SK-N-SH (cell line): Measurements from ENCODE around the gene MLLT1. TPM values are rescaled to one million over a fixed set of nuclear protein-coding genes. Genes with fewer than 3 reads are reported as not detected.

ENCODE experiments used
- CTCF ChIA-PET: fragments of 300-600, 350-600 bp; formaldehyde crosslinking; extraction: SDS; loops from one replicate; lab custom pipeline; 2021; lab: Yijun Ruan, JAX
- POLR2A ChIA-PET: fragments of 350-600 bp; sonication (Branson Sonifier 250); formaldehyde crosslinking; extraction: SDS; loops from one replicate; lab custom pipeline; 2020; ENCODE audit warnings: antibody characterized with exemption, inconsistent platforms; lab: Yijun Ruan, JAX
- DNase-seq: peaks from one replicate; pipeline ENCODE4 v3.0.0; 2012
- H2AFZ ChIP-seq: fragments of 200-600 bp; sonication (generic); 2 replicates; pipeline ENCODE4 v1.8.1; 2016; ENCODE audit warnings: antibody characterized with exemption, mild to moderate bottlenecking, low read depth
- H3F3A ChIP-seq: fragments of 200-600 bp; sonication (generic); replicated peaks from 2 replicates; pipeline ENCODE3; 2016; ENCODE audit warnings: antibody characterized with exemption, mild to moderate bottlenecking; ENCODE audit not compliant: insufficient read depth
- H3K27ac ChIP-seq, 2 experiments: fragments of 200-500 bp in 1 of 2; fragments of 200-600 bp in 1 of 2; sonication (Bioruptor generic) in 1 of 2; sonication (generic), shearing (Covaris generic) in 1 of 2; 2 replicates each; pipeline versions ENCODE4 v1.5.1 to v1.6.1; 2014 to 2016; ENCODE audit warnings: low read depth in 2 of 2, inconsistent platforms in 1 of 2, low read length in 1 of 2, mild to moderate bottlenecking in 1 of 2, mixed read lengths in 1 of 2
- H3K27me3 ChIP-seq: fragments of 200-600 bp; sonication (generic), shearing (Covaris generic); 2 replicates; pipeline ENCODE4 v1.6.1; 2016; ENCODE audit warnings: mixed run types; ENCODE audit not compliant: insufficient read depth
- H3K36me3 ChIP-seq, 2 experiments: fragments of 200-500 bp in 1 of 2; fragments of 200-600 bp in 1 of 2; sonication (Bioruptor generic) in 1 of 2; sonication (generic) in 1 of 2; replicated peaks in 1 of 2; 2 replicates each; pipeline versions ENCODE3 to v1.5.1; 2014 to 2016; ENCODE audit warnings: low read length in 1 of 2, mild to moderate bottlenecking in 1 of 2; ENCODE audit not compliant: insufficient read depth in 2 of 2, control insufficient read depth in 1 of 2
- H3K4me1 ChIP-seq, 2 experiments: fragments of 200-500 bp in 1 of 2; fragments of 200-600 bp in 1 of 2; sonication (Bioruptor generic) in 1 of 2; sonication (generic), shearing (Covaris generic) in 1 of 2; 2 replicates each; pipeline versions ENCODE4 v1.5.1 to v1.6.1; 2014 to 2016; ENCODE audit warnings: low read depth in 1 of 2, low read length in 1 of 2, mixed run types in 1 of 2; ENCODE audit not compliant: insufficient read depth in 2 of 2, control insufficient read depth in 1 of 2
- H3K4me2 ChIP-seq: fragments of 200-600 bp; sonication (generic), shearing (Covaris generic); 2 replicates; pipeline ENCODE4 v1.6.1; 2017; ENCODE audit warnings: mixed run types
- H3K4me3 ChIP-seq, 2 experiments: fragments of 200-500 bp in 1 of 2; fragments of 200-600 bp in 1 of 2; sonication (Bioruptor generic) in 1 of 2; sonication (generic), shearing (Covaris generic) in 1 of 2; 2 replicates each; pipeline versions ENCODE4 v1.5.1 to v1.8.1; 2014 to 2016; ENCODE audit warnings: low read depth in 2 of 2, inconsistent platforms in 1 of 2, low read length in 1 of 2, mild to moderate bottlenecking in 1 of 2, mixed read lengths in 1 of 2, moderate library complexity in 1 of 2
- H3K79me2 ChIP-seq: fragments of 200-600 bp; sonication (generic); 2 replicates; pipeline ENCODE4 v1.8.1; 2017; ENCODE audit warnings: mild to moderate bottlenecking; ENCODE audit not compliant: insufficient read depth
- H3K9ac ChIP-seq: fragments of 200-600 bp; sonication (generic); 2 replicates; pipeline ENCODE4 v1.6.1; 2017; ENCODE audit warnings: mixed run types
- H3K9me2 ChIP-seq: fragments of 200-600 bp; sonication (generic); 2 replicates; pipeline ENCODE4 v1.6.1; 2017; ENCODE audit warnings: mixed run types
- H3K9me3 ChIP-seq: fragments of 200-600 bp; sonication (generic); 2 replicates; pipeline ENCODE4 v1.6.1; 2017; ENCODE audit warnings: mixed run types, mild to moderate bottlenecking, moderate library complexity
- H4K20me1 ChIP-seq: fragments of 200-600 bp; sonication (generic); 2 replicates; pipeline ENCODE4 v1.6.1; 2017; ENCODE audit warnings: mild to moderate bottlenecking, mixed run types; ENCODE audit not compliant: insufficient read depth
- CHD2 ChIP-seq: fragments of 150-350 bp; IDR thresholded peaks from 2 replicates; pipeline ENCODE4 v1.6.1; 2018; ENCODE audit warnings: low read length; ENCODE audit not compliant: partially characterized antibody
- ELF1 ChIP-seq: IDR thresholded peaks from 2 replicates; pipeline ENCODE4 v1.4.0; 2012
- EZH2phosphoT487 ChIP-seq: fragments of 200-600 bp; sonication (generic); IDR thresholded peaks from 2 replicates; pipeline ENCODE4 v1.6.1; 2017; ENCODE audit warnings: low read depth, mixed run types, mild to moderate bottlenecking, antibody characterized with exemption, moderate library complexity, borderline replicate concordance
- FOSL2 ChIP-seq: IDR thresholded peaks from 2 replicates; pipeline ENCODE4 v1.4.0; 2012; ENCODE audit warnings: low read depth, mild to moderate bottlenecking, moderate library complexity, borderline replicate concordance
- FOXJ3 ChIP-seq: sonication (generic); formaldehyde crosslinking; IDR thresholded peaks from 2 replicates; pipeline ENCODE4 v1.5.1; 2020; ENCODE audit warnings: mild to moderate bottlenecking, missing genetic modification reagents
- FOXM1 ChIP-seq: IDR thresholded peaks from 2 replicates; pipeline ENCODE4 v1.4.0; 2012; ENCODE audit warnings: low read depth, mild to moderate bottlenecking
- JUND ChIP-seq: IDR thresholded peaks from 2 replicates; pipeline ENCODE4 v1.4.0; 2012
- MEF2A ChIP-seq: IDR thresholded peaks from 2 replicates; pipeline ENCODE4 v1.4.0; 2012; ENCODE audit warnings: low read depth, borderline replicate concordance
- NFIC ChIP-seq: IDR thresholded peaks from 2 replicates; pipeline ENCODE4 v1.4.0; 2012; ENCODE audit warnings: borderline replicate concordance
- NRF1 ChIP-seq: IDR thresholded peaks from 2 replicates; pipeline ENCODE4 v1.6.1; 2012; ENCODE audit warnings: low read depth, mild to moderate bottlenecking, low read length
- PBX3 ChIP-seq: IDR thresholded peaks from 2 replicates; pipeline ENCODE4; 2012
- POLR2AphosphoS5 ChIP-seq: IDR thresholded peaks from 2 replicates; pipeline ENCODE4 v1.6.1; 2012; ENCODE audit warnings: low read depth, low read length
- RAD21 ChIP-seq: IDR thresholded peaks from 2 replicates; pipeline ENCODE4 v1.6.1; 2012; ENCODE audit warnings: mild to moderate bottlenecking, low read length
- REST ChIP-seq: IDR thresholded peaks from 2 replicates; pipeline ENCODE4 v1.6.1; 2012; ENCODE audit warnings: mild to moderate bottlenecking, low read depth, low read length, moderate library complexity
- RFX5 ChIP-seq: IDR thresholded peaks from 2 replicates; pipeline ENCODE4 v1.6.1; 2012; ENCODE audit warnings: mild to moderate bottlenecking, improper control_type of control experiment, low read length
- RXRA ChIP-seq: IDR thresholded peaks from 2 replicates; pipeline ENCODE4 v1.4.0; 2012; ENCODE audit warnings: low read depth, mild to moderate bottlenecking, borderline replicate concordance
- SMC3 ChIP-seq: IDR thresholded peaks from 2 replicates; pipeline ENCODE4 v1.6.1; 2012; ENCODE audit warnings: low read depth, low read length, improper control_type of control experiment
- TCF12 ChIP-seq: IDR thresholded peaks from 2 replicates; pipeline ENCODE4 v1.4.0; 2012
- YY1 ChIP-seq: IDR thresholded peaks from 2 replicates; pipeline ENCODE4 v1.4.0; 2012; ENCODE audit warnings: low read depth, mild to moderate bottlenecking
- WGBS: methylation state at CpG from one replicate; pipeline ENCODE4 v1.1.6; 2017; ENCODE audit warnings: low lambda C conversion rate; 5-methylcytosine and 5-hydroxymethylcytosine counted together
- polyA plus RNA-seq, 3 experiments: library from polyadenylated mRNA; depleted of rRNA; stranded (reverse); fragments of >200 nt; gene quantifications; 2 replicates each; pipeline ENCODE4 v1.2.3, GENCODE V29; 2012
- TF ChIP-seq, protein P1 (sequence below): IDR thresholded peaks from 2 replicates; pipeline ENCODE4 v1.4.0; 2012; ENCODE audit warnings: low read depth, borderline replicate concordance
- TF ChIP-seq, protein P2 (sequence below): IDR thresholded peaks from 2 replicates; pipeline ENCODE4 v1.4.0; 2012; ENCODE audit warnings: low read depth, borderline replicate concordance

MLLT1 gene
- polyA plus RNA-seq, 1 of the 3 experiments (the other 2 are of a cell fraction), result 19.0 TPM

- peaks cover 36% of the 10 kb centered on the region for H4K20me1 ChIP-seq
- no peaks in the 10 kb centered on the region for H3F3A ChIP-seq
- H3K9ac ChIP-seq, result no peak overlapping the region
- POLR2A ChIA-PET, result no interaction called here
- no peak overlapping the region; a peak in 1 of 4 replicates for H3K27ac ChIP-seq
- H3K36me3 ChIP-seq, result peaks cover 11 to 12% of the 10 kb centered on the region in 2 experiments
- H3K4me1 ChIP-seq, result peaks cover 0 to 10% of the 10 kb centered on the region in 2 experiments; a peak in 1 of 4 replicates
- H3K4me2 ChIP-seq, result no peak overlapping the region; the same call in 1 of the 2 replicates
- no peaks in the 10 kb centered on the region for H3K9me2 ChIP-seq
- WGBS, result 93% methylated on average over 4 of the region's 4 CpGs
- peaks cover 96% of the 10 kb centered on the region for H3K79me2 ChIP-seq
- H3K9me3 ChIP-seq, result no peaks in the 10 kb centered on the region
- CTCF ChIA-PET, result interaction anchor here (0.8 kb wide), 1 partner anchor 22 kb away, joined by 3 read pairs; no protein-coding TSS in a partner anchor
- TF ChIP-seq POLR2AphosphoS5 (no peak), NRF1 (no peak), FOXM1 (no peak), ELF1 (no peak), CHD2 (no peak), FOSL2 (no peak), PBX3 (no peak), RFX5 (no peak), RXRA (no peak), SMC3 (no peak)
- TF ChIP-seq, protein P1, sequence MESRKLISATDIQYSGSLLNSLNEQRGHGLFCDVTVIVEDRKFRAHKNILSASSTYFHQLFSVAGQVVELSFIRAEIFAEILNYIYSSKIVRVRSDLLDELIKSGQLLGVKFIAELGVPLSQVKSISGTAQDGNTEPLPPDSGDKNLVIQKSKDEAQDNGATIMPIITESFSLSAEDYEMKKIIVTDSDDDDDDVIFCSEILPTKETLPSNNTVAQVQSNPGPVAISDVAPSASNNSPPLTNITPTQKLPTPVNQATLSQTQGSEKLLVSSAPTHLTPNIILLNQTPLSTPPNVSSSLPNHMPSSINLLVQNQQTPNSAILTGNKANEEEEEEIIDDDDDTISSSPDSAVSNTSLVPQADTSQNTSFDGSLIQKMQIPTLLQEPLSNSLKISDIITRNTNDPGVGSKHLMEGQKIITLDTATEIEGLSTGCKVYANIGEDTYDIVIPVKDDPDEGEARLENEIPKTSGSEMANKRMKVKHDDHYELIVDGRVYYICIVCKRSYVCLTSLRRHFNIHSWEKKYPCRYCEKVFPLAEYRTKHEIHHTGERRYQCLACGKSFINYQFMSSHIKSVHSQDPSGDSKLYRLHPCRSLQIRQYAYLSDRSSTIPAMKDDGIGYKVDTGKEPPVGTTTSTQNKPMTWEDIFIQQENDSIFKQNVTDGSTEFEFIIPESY, result no peak
- TF ChIP-seq, protein P2, sequence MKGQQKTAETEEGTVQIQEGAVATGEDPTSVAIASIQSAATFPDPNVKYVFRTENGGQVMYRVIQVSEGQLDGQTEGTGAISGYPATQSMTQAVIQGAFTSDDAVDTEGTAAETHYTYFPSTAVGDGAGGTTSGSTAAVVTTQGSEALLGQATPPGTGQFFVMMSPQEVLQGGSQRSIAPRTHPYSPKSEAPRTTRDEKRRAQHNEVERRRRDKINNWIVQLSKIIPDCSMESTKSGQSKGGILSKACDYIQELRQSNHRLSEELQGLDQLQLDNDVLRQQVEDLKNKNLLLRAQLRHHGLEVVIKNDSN, result no peak
- TF ChIP-seq, all 33 proteins: peak for 0
- no peaks in the 10 kb centered on the region for H3K27me3 ChIP-seq
- H3K4me3 ChIP-seq, result no peak overlapping the region
- no peak for DNase-seq
- H2AFZ ChIP-seq, result no peak overlapping the region
Measured at GRCh38 chr19:6250024-6250615, 29.7 kb downstream of the MLLT1 start.

DNA sequence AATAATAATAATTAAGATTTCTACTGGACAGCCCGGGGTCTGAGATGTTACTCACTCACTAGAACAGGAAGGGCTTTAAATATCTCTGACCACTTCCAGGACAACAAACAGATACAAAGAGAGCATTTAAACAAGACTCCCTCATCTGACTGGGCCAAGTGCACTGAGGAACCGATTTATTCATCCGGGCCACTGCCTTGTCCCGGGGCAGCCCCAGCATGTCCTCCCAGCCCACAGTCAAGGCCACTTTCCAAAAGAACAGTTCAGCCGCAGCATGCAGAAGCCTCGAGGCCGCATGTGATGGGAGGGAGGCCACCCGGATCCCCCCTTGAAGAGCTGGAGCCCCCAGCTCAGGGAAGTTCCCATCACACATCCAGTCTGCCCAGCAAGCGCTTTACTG is 30.5 kb downstream of the MLLT1 start:
- no peak for DNase-seq
- TF ChIP-seq MEF2A, result no peak
- no peak for TF ChIP-seq FOXM1
- TF ChIP-seq CHD2, result no peak
- TF ChIP-seq FOXJ3, result no peak
- no peak for TF ChIP-seq JUND
- TF ChIP-seq TCF12, result no peak
- no peak for TF ChIP-seq REST
- TF ChIP-seq POLR2AphosphoS5, result no peak
- TF ChIP-seq YY1, result no peak
- no peak for TF ChIP-seq NRF1
- TF ChIP-seq EZH2phosphoT487, result no peak
- TF ChIP-seq RAD21, result no peak
- TF ChIP-seq NFIC, result no peak

More for the DNA sequence above, 30.5 kb downstream of the MLLT1 start:
- no peak overlapping the region for H2AFZ ChIP-seq
- peaks cover 2 to 13% of the 10 kb centered on the region in 2 experiments; a peak in 1 of 4 replicates for H3K4me1 ChIP-seq
- peaks cover 96% of the 10 kb centered on the region for H3K79me2 ChIP-seq
- H3F3A ChIP-seq, result no peaks in the 10 kb centered on the region
- CTCF ChIA-PET, result interaction anchor here (0.8 kb wide), 1 partner anchor 22 kb away, joined by 3 read pairs; no protein-coding TSS in a partner anchor
- no peak overlapping the region; the same call in 1 of the 2 replicates for H3K4me2 ChIP-seq
- 93% methylated on average over 9 of the region's 9 CpGs for WGBS
- no peaks in the 10 kb centered on the region for H3K27me3 ChIP-seq
- no peak overlapping the region for H3K9ac ChIP-seq
- no peak overlapping the region for H3K27ac ChIP-seq
- no peaks in the 10 kb centered on the region for H3K9me3 ChIP-seq
- no peak overlapping the region for H3K4me3 ChIP-seq
- H4K20me1 ChIP-seq, result peaks cover 39% of the 10 kb centered on the region
- POLR2A ChIA-PET, result no interaction called here
- H3K9me2 ChIP-seq, result no peaks in the 10 kb centered on the region
- peaks cover 8 to 10% of the 10 kb centered on the region in 2 experiments for H3K36me3 ChIP-seq
